Measurements from ENCODE around the gene TEX13B. TPM values are rescaled to one million over a fixed set of nuclear protein-coding genes. Genes with fewer than 3 reads are reported as not detected.

TEX13B gene
- total and polyA plus RNA-seq, 12 donors = not detected

- intact Hi-C loops (cut with DNase I) = no loop called here
- Histone ChIP-seq H3K9me3 (replicated peaks in 1 of 3) (no peaks in the 10 kb centered on the region), H3K36me3 (replicated peaks in 1 of 2) (no peaks in the 10 kb centered on the region), H3K4me3 (no peak overlapping the region), H3K27ac (no peak overlapping the region), H3K4me1 (replicated peaks in 1 of 2) (no peaks in the 10 kb centered on the region), H3K27me3 (no peaks in the 10 kb centered on the region)
- TF ChIP-seq CTCF (IDR thresholded peaks at IDR 0.05) = no peak
- TF ChIP-seq POLR2A (IDR thresholded peaks at IDR 0.05) = no peak
- 85 to 100% (median 97%) methylated on average over 1 of the region's 1 CpG for WGBS, 4 donors
- DNase-seq = no peak
These were observed 43.2 kb upstream of the TEX13B start for GRCh38 chrX:108025376-108025775.

- Histone ChIP-seq H3K4me3 (no peak overlapping the region), H3K36me3 (replicated peaks in 1 of 2) (no peaks in the 10 kb centered on the region), H3K9me3 (replicated peaks in 1 of 3) (no peaks in the 10 kb centered on the region), H3K27me3 (peaks cover 4% of the 10 kb centered on the region), H3K27ac (no peak overlapping the region), H3K4me1 (replicated peaks in 1 of 2) (no peaks in the 10 kb centered on the region)
- 43 to 74% (median 50%) methylated on average over 1 of the region's 1 CpG for WGBS, 4 donors
- intact Hi-C loops (cut with DNase I) = no loop called here
- TF ChIP-seq POLR2A (IDR thresholded peaks at IDR 0.05) (no peak), CTCF (IDR thresholded peaks at IDR 0.05) (no peak)
- DNase-seq = no peak
These were observed 40.4 kb upstream of the TEX13B start for GRCh38 chrX:108022491-108023089.

GRCh38 chrX:108020631-108021030, 38.5 kb upstream of the TEX13B start:
- Histone ChIP-seq H3K4me3 (no peak overlapping the region), H3K27ac (no peak overlapping the region), H3K27me3 (peaks cover 4% of the 10 kb centered on the region), H3K9me3 (replicated peaks in 1 of 3) (no peaks in the 10 kb centered on the region), H3K4me1 (replicated peaks in 1 of 2) (no peaks in the 10 kb centered on the region), H3K36me3 (replicated peaks in 1 of 2) (no peaks in the 10 kb centered on the region)
- peak in 5 of 6 experiments; percentile 28 to 48 (median 41) for TF ChIP-seq CTCF (IDR thresholded peaks at IDR 0.05)
- no peak for TF ChIP-seq POLR2A (IDR thresholded peaks at IDR 0.05)
- 18 to 31% (median 24%) methylated on average over 2 of the region's 2 CpGs for WGBS, 4 donors
- intact Hi-C loops (cut with DNase I) = no loop called here
- peak in 1 of 7 donors; percentile 1 for DNase-seq

- TF ChIP-seq CTCF (IDR thresholded peaks at IDR 0.05) (no peak), POLR2A (IDR thresholded peaks at IDR 0.05) (no peak)
These were observed 37.3 kb upstream of the TEX13B start for GRCh38 chrX:108019382-108019875.

More at GRCh38 chrX:108019382-108019875, 37.3 kb upstream of the TEX13B start:
- no peaks in the 10 kb centered on the region for H3K36me3 ChIP-seq (replicated peaks in 1 of 2)
- H3K4me1 ChIP-seq (replicated peaks in 1 of 2) = no peaks in the 10 kb centered on the region
- no peak overlapping the region for H3K4me3 ChIP-seq
- 40 to 66% (median 46%) methylated on average over 2 to 3 of the region's 3 CpGs for WGBS, 4 donors
- no peak overlapping the region for H3K27ac ChIP-seq
- no peaks in the 10 kb centered on the region for H3K9me3 ChIP-seq (replicated peaks in 1 of 3)
- peaks cover 4% of the 10 kb centered on the region for H3K27me3 ChIP-seq
- intact Hi-C loops (cut with DNase I) = loop anchor here in 1 of 2 donors (10.0 kb wide), 1 partner anchor 45 kb away; no protein-coding TSS in a partner anchor
- no peak for DNase-seq
